PFSK-1 (cell line): ENCODE measurements around the gene PSMA5.

Experiments
- FOXP2 ChIP-seq: optimal IDR thresholded peaks from 2 replicates; pipeline ENCODE3; 2011; ENCODE audit warnings: borderline replicate concordance, control low read depth, inconsistent platforms; ENCODE audit not compliant: insufficient read depth; ENCODE audit errors: extremely low read length, extremely low read depth
- POLR2AphosphoS5 ChIP-seq: IDR thresholded peaks from 2 replicates; pipeline ENCODE4 v1.6.1; 2012; ENCODE audit warnings: low read depth, mild to moderate bottlenecking, control low read depth, low read length, moderate library complexity
- SIN3A ChIP-seq: IDR thresholded peaks from 2 replicates; pipeline ENCODE4 v1.6.1; 2012; ENCODE audit warnings: mild to moderate bottlenecking, low read length, moderate library complexity, borderline replicate concordance; ENCODE audit not compliant: insufficient read depth
- TAF1 ChIP-seq: IDR thresholded peaks from 2 replicates; pipeline ENCODE4 v1.6.1; 2012; ENCODE audit warnings: low read length, control low read depth, borderline replicate concordance; ENCODE audit not compliant: insufficient read depth
- TF ChIP-seq, protein P1 (sequence below), 2 experiments: IDR thresholded peaks; 2 replicates each; pipeline versions ENCODE4 v1.6.1 to v1.8.0; 2011 to 2012; ENCODE audit warnings: low read depth in 2 of 2, low read length in 2 of 2, control low read depth in 1 of 2, inconsistent platforms in 1 of 2, mild to moderate bottlenecking in 1 of 2, moderate library complexity in 1 of 2; ENCODE audit not compliant: insufficient read depth in 1 of 2

The PSMA5 gene

DNA sequence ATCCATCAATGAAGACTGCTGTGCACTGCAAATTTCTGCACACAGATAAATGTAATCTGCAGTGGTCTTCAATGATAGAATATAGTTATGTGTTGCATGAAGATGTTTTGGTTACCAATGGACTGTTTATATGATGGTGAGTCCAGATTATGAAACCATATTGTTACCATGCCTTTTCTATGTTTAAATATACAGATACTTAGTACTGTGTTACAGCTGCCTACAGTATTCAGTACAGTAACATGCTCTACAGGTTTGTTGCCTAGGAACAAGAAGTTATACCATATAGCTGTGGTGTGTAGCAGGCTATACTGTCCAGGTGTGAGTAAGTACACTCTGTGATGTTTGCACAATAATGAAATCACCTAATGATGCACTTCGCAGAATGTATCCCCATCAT lies 69.3 kb downstream of the PSMA5 start:
- no peak for TF ChIP-seq TAF1
- TF ChIP-seq SIN3A, result no peak
- TF ChIP-seq, protein P1, sequence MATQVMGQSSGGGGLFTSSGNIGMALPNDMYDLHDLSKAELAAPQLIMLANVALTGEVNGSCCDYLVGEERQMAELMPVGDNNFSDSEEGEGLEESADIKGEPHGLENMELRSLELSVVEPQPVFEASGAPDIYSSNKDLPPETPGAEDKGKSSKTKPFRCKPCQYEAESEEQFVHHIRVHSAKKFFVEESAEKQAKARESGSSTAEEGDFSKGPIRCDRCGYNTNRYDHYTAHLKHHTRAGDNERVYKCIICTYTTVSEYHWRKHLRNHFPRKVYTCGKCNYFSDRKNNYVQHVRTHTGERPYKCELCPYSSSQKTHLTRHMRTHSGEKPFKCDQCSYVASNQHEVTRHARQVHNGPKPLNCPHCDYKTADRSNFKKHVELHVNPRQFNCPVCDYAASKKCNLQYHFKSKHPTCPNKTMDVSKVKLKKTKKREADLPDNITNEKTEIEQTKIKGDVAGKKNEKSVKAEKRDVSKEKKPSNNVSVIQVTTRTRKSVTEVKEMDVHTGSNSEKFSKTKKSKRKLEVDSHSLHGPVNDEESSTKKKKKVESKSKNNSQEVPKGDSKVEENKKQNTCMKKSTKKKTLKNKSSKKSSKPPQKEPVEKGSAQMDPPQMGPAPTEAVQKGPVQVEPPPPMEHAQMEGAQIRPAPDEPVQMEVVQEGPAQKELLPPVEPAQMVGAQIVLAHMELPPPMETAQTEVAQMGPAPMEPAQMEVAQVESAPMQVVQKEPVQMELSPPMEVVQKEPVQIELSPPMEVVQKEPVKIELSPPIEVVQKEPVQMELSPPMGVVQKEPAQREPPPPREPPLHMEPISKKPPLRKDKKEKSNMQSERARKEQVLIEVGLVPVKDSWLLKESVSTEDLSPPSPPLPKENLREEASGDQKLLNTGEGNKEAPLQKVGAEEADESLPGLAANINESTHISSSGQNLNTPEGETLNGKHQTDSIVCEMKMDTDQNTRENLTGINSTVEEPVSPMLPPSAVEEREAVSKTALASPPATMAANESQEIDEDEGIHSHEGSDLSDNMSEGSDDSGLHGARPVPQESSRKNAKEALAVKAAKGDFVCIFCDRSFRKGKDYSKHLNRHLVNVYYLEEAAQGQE (IDR thresholded peaks at IDR 0.05; ENCODE audit: insufficient read depth in 1 of 2, low read depth in 2 of 2, low read length in 2 of 2), result no peak
- no peak for TF ChIP-seq FOXP2
- no peak for TF ChIP-seq POLR2AphosphoS5

DNA sequence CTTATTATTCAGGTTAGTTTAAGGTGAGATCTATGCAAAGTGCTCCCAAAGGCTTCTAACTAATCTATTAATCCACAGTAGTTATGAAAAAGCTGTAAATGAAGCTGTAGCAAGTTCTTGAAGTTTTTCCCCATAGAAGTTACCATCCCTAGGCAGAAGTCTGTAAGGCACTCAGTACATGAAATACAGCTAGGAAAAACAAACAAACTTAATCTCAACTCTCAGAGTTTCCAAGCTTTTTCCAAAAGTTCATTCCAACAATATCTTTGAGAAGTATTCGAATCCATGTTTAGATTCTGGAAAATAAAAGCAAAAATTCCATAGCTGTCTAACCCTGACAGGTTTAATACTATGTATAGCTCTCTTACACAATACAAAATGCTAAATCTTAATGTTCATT lies 69.7 kb downstream of the PSMA5 start:
- TF ChIP-seq FOXP2, result no peak

DNA sequence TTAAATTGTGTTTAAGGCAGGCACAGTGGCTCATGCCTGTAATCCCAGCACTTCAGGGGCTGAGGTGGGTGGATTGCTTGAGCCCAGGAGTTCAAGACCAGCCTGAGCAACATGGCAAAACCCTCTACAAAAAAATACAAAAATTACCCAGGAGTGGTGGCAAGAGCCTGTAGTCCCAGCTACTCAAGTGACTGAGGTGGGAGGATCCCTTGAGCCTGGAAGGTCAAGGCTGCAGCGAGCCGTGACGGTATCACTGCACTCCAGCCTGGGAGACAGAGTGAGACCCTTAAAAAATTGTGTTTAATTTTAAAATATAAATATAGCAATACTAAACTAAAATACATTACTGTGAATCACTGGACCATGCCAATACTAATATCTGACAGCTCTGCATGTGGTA lies 71.3 kb downstream of the PSMA5 start:
- TF ChIP-seq FOXP2 (no peak), TAF1 (no peak), SIN3A (no peak), POLR2AphosphoS5 (no peak)
- TF ChIP-seq, protein P1 (IDR thresholded peaks at IDR 0.05; ENCODE audit: insufficient read depth in 1 of 2, low read depth in 2 of 2, low read length in 2 of 2), result no peak

DNA sequence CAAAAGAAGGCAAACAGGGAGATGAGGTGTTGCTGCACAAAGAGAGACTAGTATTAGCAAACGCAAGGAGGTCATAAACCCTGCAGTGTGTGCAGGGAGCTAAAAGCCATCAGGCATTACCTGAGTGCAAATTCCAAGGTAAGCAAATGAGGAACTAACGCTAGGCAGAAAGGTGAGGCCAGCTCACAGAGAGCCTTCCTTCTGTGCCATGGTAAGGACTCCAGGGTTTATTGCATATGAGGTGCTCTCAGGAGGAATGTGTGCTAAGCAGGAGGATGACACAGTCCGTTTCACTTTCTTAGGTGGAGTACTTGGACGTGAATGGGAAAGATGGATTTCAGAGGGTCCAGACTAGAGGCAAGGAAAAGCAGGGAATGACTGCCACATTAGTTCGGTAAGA lies 74.8 kb downstream of the PSMA5 start:
- TF ChIP-seq TAF1 (no peak), SIN3A (no peak), POLR2AphosphoS5 (no peak), FOXP2 (no peak)
- TF ChIP-seq, protein P1 (IDR thresholded peaks at IDR 0.05; ENCODE audit: insufficient read depth in 1 of 2, low read depth in 2 of 2, low read length in 2 of 2), result no peak

DNA sequence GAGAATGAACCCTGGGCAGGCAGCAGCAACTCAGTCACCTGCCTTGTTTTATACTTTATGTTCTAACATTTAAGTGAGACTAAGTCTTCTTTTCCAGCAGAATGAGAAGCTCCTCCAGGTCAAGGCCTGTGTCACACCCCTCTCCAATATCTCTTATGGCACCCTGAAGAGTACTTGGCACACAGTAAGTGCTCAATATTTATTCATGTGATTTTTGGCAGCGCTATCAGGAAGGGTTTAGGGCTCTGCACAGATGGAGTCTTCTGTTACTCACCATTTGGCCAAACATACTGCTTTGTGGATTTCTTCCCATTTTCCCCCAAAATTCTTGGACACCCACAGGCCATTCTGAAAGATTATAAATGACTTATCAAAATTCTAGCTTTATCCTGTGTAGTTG lies 75.6 kb downstream of the PSMA5 start:
- no peak for TF ChIP-seq SIN3A
- TF ChIP-seq POLR2AphosphoS5, result no peak
- no peak for TF ChIP-seq FOXP2
- TF ChIP-seq, protein P1 (IDR thresholded peaks at IDR 0.05; ENCODE audit: insufficient read depth in 1 of 2, low read depth in 2 of 2, low read length in 2 of 2), result no peak
- no peak for TF ChIP-seq TAF1

DNA sequence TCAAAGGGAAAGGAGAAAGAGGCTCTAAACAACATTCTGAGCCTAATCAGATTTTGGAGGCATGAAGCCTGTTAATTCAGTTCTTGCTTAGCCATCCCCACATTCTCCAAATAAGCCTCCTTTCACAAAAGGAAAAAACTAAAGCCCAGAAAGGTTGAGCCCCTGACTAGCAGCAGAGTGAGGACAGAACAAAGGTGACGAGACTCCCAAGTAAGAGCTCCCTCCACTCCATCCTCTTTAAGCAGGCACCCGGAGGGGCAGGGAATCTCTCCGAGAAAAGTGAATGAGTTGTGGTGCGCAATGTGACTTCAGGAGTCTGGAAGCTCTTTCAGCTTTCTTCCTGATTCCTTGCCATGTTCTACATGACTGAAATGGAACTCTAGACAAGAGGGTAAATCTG lies 76.1 kb downstream of the PSMA5 start:
- TF ChIP-seq TAF1 (no peak), FOXP2 (no peak), POLR2AphosphoS5 (no peak), SIN3A (no peak)
- TF ChIP-seq, protein P1 (IDR thresholded peaks at IDR 0.05; ENCODE audit: insufficient read depth in 1 of 2, low read depth in 2 of 2, low read length in 2 of 2), result no peak
